Heart left ventricle (tissue), 13 donors: Measurements from ENCODE around the gene PLEKHM3.

Experiments
- CTCF ChIP-seq, 12 donors: fragments of 200-600 bp; sonication (generic) in 4 of 12; IDR thresholded peaks; one replicate each; pipeline versions ENCODE4 v1.5.0 to v1.8.0; 2018 to 2022; ENCODE audit warnings: antibody characterized with exemption in 12 of 12, mild to moderate bottlenecking in 5 of 12
- POLR2A ChIP-seq, 2 donors: fragments of 450-650 bp; IDR thresholded peaks; one replicate each; pipeline ENCODE4 v1.6.1; 2017; ENCODE audit warnings: antibody characterized with exemption in 2 of 2, mild to moderate bottlenecking in 2 of 2, moderate library complexity in 2 of 2
- donor health status: ischemic (EF 13 %, LVEDD 7.1; RV severe dilation, severe dysfunction).
- donor health status: DM: no; HTN: yes; CAD: no.
- donor health status: DM: no; HTN: no; CAD: no.
- donor health status: ischemic (EF 25% LVEDD 6.9; RV normal size, moderate dysfunction).
- donor health status: ischemic (EF 25% LVEDD 5.7; RV mildly dilated, moderate dysfunction).
- donor health status: ischemic (EF 35%, LVEDD 5.7; RV mildly dilated, moderate dysfunction).
- donor health status: nonischemic (EF 11% LVEDD 7.7; RV severe dilation, severe dysfunction).
- donor health status: DM: yes; HTN: yes; CAD: no.
- donor health status: PGD.
- donor health status: ischemic (EF 29% LVEDD 5.4; RV normal size, mild dysfunction).
- donor health status: nonischemic (EF 23%, LVEDD 6.1; RV moderate dilation, normal function).

- TF ChIP-seq CTCF (IDR thresholded peaks at IDR 0.05) (no peak), POLR2A (IDR thresholded peaks at IDR 0.05) (no peak)
Observed at GRCh38 chr2:207819021-207819797, 206.1 kb downstream of the PLEKHM3 start.
